Stimulated activated CD4-positive, alpha-beta T cell treated with anti-CD3 and anti-CD28 coated beads, Interleukin-1b, Interleukin-23, amount 100 ng/mL, for 24 hours (primary cell): ENCODE measurements around the gene RNLS.

ENCODE experiments used
- DNase-seq, 4 experiments: peaks; one replicate each; pipeline ENCODE4 v3.0.0-alpha.2; 2020; ENCODE audit warnings: low read depth in 4 of 4, low spot score in 1 of 4

Gene RNLS

DNA sequence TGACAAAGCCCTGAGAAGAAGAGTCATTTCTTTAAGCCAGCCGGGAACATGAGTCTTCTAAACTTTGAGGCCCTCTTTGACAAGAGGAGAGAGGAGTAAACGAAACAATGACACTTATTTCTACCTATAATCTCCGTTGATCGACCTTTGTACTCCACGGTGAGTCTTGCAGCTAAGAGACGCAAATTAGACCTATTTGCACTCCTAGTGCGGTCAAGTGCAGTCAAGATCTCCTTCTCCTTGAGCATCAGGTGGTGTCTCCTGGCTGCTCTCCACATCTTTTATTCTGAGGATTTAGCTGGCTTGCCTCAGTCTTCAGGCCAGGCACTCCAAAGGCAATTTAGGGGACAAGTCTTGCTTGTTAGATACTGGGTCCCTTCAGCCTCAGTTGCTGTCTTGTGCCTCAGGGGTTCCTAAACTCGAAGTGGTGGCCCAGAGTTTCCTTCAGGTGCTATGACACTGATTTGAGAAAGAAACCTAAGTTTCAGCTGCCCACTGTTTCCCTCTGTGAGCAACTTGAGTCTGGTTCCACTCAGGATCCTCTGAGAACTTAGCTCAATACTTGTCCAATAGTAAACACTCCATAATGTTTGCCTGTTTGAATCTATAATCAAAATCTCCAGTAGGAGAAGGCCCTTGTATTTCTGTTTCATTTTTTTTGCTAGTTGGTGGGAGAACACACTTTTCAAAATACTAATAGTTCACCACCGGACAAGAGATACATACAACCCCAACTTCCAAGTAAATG is 312.9 kb downstream of the RNLS start:
- DNase-seq: no peak

DNA sequence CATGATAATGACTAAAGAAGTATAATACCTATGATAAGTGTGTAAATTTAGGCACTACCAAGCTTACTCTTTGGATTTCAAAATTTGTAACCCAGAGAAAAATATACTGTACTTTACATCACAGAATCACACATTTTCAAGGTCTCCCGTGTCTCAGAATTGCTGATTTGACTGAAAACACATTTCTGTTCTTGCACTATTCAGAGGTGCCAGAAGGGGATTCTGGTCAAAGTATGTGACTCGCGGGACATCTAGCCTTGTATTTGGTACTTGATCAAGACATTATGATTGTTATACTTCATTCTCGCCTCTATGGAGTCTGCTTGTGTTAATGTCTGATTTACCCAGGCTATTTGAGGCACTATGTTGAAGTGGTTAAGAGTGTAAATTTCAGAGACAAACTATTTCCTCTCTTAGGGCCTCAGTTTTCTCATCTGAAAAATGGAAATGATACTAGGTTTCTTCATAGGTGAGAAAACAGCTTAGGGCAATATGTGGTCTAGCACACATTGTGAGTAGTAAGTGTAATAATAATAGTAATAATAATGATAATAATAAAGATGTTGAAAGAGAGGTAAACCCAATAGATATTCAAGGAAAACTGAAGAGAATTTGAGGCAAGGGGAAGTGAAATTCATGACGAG is 320.4 kb downstream of the RNLS start:
- no peak for DNase-seq

DNA sequence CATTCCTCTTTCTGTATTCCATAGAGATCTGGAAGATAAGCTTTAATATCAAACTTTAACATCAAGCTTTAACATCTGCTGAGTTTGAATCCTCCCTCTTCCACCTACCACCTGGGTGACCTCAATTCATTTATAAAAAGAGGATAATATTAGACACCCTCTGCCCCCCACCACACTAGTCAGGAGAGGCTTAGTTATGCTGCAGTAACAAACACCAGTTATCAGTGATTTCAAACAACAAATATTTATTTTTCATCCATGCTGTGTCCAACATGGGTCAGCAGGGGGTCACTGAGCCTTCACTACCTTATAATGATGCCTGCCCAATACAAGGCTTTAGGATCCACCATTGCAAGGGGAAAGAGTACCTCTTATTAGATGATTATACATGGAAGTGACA is 322.0 kb downstream of the RNLS start:
- no peak for DNase-seq

DNA sequence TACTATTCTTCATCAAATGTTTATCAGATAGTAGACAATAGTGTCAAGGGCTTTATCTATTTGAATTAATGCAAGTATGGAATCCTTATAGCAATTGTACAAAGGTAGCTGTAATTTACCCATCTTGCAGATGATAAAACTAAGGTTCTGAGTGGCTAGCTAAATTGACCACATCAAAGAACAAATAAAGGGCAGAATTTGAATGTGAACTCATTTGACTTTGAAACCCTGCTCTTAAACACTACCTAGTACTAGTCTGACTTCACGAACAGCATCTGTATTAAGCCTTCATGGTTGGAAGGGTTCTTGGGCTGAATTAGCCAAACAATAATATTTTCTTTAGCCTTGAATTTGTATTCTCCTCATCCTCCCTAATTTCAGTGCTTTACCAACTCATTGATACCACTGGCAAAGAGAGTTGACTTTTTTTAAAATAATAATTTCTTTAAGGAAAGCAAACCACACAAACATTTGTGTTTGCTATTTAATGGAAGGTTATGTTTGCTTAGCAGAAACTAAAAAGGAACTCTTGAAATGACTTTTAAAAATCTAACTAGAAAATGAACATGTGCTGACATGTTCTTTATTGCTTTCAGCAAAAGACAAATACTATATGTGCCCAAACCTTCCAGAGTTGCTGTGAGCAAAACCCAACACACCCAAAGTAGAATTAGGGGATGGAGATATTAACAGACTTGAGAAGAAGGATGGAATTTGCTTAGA is 322.6 kb downstream of the RNLS start:
- DNase-seq: no peak

DNA sequence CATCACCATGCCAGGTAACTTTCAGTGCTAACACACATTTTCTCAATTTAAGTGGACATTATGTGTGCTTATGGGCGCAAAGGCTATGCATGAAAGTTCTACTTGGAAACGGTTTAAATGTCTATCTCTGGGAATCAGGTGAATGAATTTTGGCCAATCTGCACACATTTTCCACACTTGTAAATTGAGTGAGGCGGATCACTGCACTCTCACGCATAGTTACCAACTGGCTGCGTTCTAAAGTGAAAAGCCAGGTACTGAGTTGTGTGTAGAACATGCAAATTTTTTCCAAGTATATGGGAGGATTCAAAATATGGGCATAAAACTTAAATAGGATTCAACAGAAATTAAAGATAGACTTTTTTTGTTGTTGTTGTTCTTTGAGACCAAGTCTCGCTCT is 323.7 kb downstream of the RNLS start:
- no peak for DNase-seq

DNA sequence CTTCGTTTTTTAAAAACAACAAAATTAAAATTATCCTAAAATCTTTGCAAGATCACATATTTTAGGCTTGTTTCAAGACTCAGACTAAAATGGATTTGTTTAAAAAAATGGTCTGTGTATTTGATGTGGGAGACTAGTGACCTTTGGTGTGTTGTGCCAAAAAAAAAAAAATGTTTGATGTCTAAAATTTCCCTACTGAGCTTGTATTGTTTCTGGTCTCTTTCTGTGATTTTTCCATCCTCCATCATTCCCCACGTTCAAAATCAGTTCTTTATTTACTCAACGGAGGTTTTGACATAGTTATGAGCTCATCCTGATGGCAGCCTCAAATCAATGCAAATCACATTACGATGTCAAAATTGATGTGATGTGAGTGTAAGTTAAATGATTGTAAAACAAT is 326.2 kb downstream of the RNLS start:
- DNase-seq: no peak

DNA sequence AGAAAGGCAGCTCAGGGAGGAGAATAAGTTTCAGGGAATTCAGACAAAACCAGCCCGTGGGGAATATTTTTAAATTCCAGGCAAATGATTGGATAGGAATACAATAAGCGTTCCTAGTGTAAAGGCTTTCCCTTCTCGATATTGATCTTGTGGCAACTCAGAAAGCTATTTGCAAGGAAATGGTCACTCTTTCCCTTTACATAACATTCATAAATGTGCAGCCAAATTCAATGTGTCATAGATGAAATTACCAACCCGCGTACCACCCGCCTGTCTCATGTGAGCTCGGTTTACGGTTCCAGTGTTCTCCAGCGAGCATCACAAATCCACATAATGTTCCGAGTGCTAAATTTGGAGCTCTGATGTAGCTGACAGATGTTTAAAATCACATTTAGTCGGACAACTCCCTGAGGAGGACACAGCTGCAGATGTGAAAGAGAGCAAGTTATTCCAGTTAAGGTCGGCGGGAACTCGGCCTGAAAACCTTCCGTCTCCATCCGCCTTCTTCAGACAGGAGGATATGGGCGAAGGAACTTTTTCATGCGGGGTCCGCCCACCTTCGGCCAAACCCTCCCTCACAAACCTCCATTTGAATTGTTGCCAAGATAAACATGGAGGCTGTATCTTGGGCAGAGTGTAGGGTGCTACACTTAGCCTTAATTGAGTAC is 327.0 kb downstream of the RNLS start:
- DNase-seq: no peak

DNA sequence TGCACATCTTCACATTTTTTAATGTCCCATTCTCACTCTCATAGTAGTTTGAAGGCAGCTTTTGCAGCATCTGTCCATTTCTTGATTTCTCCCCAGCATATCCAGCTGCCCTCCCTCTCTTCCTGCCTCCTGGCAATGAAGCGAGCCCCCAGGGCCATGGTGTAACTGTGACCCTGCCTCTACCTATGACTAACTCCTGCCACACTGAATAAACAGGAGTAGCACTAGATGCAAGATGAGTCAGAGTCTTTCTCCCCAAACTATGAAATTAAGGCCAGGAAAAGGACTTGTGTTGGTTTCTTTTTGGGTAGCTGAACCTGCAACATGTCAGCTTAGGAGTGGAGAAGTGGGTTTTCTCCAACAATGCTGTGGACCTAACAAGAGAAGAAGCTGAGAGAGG is 329.0 kb downstream of the RNLS start:
- no peak for DNase-seq

DNA sequence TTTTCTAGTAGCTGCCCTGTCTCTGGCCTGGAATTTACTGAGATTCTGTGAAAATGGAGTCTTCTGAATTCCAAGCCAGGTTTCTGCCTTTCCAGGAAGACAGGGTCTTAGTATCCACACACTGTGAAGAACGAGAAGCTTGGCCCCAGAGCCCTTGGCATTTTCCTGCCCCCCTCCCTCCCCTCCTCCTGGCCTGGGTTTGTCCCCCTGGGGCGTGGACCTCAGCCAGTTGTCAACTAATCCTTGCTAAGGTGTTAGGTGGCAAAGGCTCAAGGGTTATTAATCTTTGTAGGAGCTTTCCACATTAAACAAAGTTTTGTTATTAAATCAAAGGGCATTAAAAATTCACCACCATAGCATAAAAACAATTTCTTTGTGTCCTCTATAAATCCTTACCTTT is 329.5 kb downstream of the RNLS start:
- no peak for DNase-seq

DNA sequence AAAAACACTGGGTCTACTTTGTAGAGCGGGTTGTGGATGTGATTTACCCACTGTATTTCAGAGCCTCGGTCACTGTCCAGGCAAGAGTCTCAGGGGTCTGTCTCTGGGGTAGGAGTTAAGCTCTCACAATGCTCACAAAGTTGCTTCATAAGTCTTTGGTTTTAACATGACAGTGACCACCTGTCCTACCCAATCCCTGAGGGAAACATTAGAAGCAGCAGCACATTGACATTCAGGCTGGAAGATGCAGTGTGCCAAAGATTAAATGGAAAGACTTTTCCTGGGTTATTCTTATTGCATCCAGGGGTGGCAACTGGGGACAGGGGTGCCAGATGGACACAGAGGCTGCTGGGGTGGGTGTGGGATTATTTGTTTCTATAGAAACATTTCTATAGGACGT is 330.0 kb downstream of the RNLS start:
- DNase-seq: no peak

DNA sequence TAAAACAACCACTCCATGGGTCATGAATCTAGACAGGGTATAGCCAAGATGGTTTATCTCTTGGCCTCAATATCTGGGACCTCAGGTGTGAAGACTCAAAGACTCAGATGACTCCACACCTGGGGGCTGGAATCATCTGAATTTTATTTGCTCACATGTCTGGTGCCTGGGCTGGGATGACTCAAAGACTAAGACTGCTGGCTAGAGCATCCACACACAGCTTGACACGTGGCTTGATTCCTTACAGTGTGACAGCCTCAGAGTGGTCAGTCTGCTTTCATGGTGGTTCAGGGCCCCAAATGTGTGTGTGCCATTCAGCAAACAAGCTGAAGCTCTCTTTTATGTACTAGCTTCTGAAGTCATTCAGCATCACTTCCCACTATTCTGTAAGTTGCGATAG is 333.7 kb downstream of the RNLS start:
- no peak for DNase-seq

DNA sequence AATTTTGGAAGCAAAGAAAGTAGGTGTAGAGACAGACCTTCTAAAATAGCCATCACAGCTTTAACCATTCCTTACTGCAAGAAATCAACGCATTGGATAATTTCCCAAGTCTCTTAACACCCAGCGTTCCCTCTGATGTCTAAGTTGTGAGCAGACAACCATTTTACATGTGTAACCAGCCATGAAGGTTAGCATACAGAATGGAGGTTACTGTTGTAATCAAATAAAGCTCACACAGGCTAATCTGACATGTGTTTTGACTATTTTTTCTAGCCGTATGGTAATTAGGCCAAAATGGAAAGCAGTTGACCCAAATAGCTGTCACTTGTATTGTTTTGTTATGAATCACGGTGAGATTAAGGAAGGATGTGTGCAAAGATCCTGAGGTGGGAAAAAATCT is 336.4 kb downstream of the RNLS start:
- no peak for DNase-seq

DNA sequence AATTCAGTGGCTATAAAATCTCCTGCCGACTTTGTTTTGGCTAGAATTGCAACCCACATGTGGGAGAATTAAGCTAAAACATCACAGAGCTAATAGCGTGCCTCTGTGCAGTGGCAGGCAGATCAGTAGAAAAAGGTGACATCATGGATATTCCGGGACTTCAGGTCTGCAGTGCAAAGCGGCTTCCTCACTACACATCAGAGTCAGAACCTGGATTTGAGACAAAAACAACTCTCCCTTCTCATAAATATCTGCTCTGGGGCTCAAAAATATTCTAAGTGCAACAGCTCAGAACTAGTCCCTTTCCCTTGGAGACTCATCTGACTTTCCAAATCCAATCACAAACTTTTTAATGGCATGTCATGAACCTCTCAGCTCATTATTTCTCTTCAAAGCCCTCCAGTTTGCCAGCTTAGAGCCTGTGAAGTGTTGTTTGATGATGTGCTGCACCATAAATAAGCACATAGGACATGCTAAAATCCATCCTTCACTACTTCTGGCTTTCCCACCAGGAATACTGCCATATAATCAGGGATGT is 337.1 kb downstream of the RNLS start:
- no peak for DNase-seq

DNA sequence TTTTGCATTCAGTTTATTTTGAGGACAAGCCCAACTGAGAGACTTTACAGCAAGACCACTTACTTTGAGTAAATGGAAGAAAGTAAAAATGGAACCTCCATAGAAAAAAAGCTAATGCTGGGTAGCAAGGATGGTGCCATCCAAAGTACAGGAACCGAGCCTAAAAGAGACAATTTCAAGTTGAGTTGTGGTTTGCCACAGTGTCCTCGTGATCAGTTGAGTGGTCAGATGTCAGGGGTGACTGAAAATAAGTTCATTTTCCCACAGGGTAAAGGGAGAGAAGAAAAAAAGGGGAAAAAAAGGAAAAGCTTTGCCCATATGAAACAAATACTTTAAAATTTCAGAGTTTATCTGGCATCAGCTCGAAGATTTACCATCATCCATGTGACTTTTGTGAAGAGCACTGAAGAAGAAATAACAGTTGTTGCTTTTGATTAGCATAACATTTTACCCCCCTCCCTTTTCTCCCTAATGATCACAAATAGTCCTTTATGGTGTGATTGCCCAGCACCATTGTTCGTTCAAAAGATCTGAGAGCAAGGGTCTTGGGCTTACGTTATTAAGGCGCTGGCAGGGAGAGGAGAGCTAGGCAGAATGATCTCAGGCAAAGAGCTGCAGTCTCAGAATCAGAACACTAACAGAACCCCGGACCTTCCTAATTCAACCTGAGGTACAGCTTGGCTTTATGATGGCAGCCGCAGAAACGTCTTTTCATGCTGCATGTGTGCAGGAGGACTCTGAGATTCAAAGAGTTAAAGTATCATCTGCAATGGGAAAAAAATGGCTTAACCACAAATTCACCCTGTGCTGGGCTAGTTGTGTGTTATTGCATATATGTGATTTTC is 338.1 kb downstream of the RNLS start:
- no peak for DNase-seq

DNA sequence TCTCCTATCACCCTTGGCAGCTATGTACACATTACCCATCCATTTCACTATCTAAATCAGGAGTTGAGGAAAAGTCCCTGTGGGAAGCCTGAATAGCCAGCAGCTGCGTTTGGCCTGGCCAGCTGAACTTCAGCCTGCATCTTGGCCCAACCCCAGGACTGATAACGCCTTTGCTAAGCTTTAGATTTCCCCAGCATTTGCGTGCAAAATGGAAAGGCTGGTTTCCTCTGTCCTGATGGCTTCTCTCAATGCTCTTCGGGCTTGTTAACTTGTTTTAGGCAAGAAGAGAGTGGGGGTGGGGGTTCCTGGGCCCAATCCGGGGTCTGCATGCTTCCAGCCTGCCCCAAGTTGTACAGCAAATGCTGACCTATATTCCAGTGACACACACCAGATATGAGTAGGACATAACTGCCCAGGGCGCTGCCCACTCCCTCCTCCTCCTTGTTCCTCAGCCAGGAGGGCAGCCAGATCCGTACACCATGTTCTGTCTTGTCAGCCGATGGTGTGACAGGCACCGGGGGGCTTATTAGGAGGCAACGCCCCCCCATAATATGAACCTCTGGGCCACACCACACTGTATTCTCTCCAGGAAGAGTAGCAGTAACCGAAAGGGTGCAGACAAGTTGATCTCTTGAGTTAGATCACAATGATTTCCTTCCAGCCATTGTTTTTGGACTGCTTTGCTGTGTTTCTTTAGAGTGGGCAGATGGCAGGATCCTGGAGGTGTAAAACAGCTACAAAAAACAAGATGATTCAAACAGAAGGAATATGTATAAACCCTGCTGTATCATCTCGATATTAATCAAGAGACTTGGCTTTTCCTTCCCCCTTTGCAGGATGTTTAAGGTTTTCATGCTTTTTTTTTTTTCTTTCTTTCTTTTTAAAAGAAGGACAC is 339.0 kb downstream of the RNLS start:
- no peak for DNase-seq

DNA sequence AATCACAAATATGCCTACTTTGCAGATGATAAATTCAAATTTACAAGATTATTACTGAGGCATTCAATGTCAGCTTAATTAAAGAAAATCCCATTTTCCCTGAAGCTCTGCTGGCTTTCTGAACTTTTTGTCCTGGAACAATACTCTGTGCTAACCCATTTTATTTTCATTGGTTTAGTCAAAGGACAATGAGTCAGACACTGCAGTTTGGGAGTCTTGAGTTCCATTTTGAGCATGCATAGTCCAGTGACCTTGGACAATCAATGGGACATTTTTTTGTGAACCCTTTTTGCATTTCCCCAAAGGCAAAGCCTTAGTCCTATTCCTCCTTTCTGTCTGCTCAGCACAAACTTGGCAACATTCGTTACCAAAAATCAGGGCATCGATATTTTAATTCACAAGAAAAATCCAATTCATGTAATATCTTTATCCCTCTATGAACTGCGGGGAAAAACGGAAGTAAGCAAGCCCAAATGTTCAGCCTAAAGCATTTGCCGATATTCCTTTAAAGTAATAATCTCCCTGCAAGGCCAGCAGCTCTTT is 339.8 kb downstream of the RNLS start:
- no peak for DNase-seq

DNA sequence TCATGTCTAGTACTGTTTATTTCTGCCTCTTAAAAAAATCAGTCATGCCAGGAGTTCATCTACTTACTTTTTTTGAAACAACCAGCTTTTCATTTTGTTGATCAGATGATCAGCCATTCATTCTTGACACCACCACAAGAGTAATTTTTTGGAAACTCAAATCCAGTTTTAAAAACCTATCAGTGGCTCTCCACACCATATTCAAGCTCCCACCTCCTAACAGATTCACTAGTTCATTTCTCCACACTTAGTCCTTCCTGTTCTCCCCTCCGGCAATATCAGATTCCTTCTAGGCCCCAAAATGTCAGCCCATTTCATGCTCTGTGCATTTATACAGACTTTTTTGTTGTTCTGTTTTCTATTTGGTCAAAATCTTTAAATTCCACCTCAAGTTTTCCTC is 341.6 kb downstream of the RNLS start:
- no peak for DNase-seq

DNA sequence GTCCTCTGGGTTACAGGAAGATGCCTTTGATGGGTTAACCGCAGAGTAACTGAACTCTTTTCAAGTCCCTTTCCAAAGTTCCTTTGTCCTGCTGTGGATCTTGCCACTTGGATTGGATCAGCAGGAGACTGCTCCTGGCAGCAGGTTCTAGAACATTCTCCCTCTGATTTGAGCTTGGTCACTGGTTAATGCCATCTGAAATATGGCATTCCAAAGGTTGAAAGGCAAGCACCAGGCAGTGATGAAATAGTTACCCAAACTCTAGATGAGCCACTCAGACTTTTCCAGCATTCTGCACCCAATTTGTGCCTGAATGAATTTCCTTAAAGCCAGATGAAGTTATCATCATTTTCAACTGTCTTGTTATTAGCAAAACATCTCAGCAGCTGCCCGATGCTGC is 343.9 kb downstream of the RNLS start:
- no peak for DNase-seq

DNA sequence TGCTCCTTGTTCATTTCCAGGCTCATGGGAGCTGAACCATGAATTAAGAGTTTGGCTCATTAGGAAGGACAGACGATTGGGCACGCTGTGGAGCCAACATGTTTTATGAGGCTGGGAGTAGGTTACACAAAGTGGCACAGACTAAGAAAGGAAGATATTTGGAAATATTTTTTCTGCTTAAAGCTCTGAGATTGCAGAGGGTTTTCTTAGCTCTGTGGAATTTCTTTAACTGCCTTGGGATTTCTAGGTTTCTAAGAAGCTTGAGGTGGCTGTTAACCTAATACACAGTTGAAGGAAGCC is 344.6 kb downstream of the RNLS start:
- no peak for DNase-seq
